ENCODE measurements around the gene MEOX2.

Gene MEOX2

GRCh38 chr7:15610503-15610902 lies 76.0 kb downstream of the MEOX2 start:
- no peak for DNase-seq (ENCODE audit: low read depth)

- DNase-seq (ENCODE audit: low read depth), result no peak
Measured at GRCh38 chr7:15609287-15609686, 77.2 kb downstream of the MEOX2 start.

GRCh38 chr7:15607529-15608210 lies 78.8 kb downstream of the MEOX2 start:
- DNase-seq (ENCODE audit: low read depth), result no peak

GRCh38 chr7:15606561-15606960 lies 79.9 kb downstream of the MEOX2 start:
- DNase-seq (ENCODE audit: low read depth), result no peak

- no peak for DNase-seq (ENCODE audit: low read depth)
Measured at GRCh38 chr7:15604166-15604565, 82.3 kb downstream of the MEOX2 start.

GRCh38 chr7:15603124-15603523 lies 83.4 kb downstream of the MEOX2 start:
- DNase-seq (ENCODE audit: low read depth), result no peak

- no peak for DNase-seq (ENCODE audit: low read depth)
Measured at GRCh38 chr7:15602236-15602635, 84.2 kb downstream of the MEOX2 start.

GRCh38 chr7:15601175-15601574 lies 85.3 kb downstream of the MEOX2 start:
- DNase-seq (ENCODE audit: low read depth), result no peak

- DNase-seq (ENCODE audit: low read depth), result no peak
Measured at GRCh38 chr7:15600298-15600697, 86.2 kb downstream of the MEOX2 start.

GRCh38 chr7:15594461-15594860 lies 92.0 kb downstream of the MEOX2 start:
- no peak for DNase-seq (ENCODE audit: low read depth)

- no peak for DNase-seq (ENCODE audit: low read depth)
Measured at GRCh38 chr7:15593382-15593781, 93.1 kb downstream of the MEOX2 start.

- no peak for DNase-seq (ENCODE audit: low read depth)
Measured at GRCh38 chr7:15586266-15586665, 100.2 kb downstream of the MEOX2 start.

- no peak for DNase-seq (ENCODE audit: low read depth)
Measured at GRCh38 chr7:15584575-15584974, 101.9 kb downstream of the MEOX2 start.

- DNase-seq (ENCODE audit: low read depth), result no peak
Measured at GRCh38 chr7:15582773-15583172, 103.7 kb downstream of the MEOX2 start.

GRCh38 chr7:15581352-15581951 lies 105.0 kb downstream of the MEOX2 start:
- DNase-seq (ENCODE audit: low read depth), result no peak

- DNase-seq (ENCODE audit: low read depth), result no peak
Measured at GRCh38 chr7:15580604-15581351, 105.7 kb downstream of the MEOX2 start.

- no peak for DNase-seq (ENCODE audit: low read depth)
Measured at GRCh38 chr7:15577600-15577999, 108.9 kb downstream of the MEOX2 start.

- no peak for DNase-seq (ENCODE audit: low read depth)
Measured at GRCh38 chr7:15571301-15571878, 115.1 kb downstream of the MEOX2 start.

GRCh38 chr7:15567652-15568051 lies 118.8 kb downstream of the MEOX2 start:
- no peak for DNase-seq (ENCODE audit: low read depth)

GRCh38 chr7:15567036-15567435 lies 119.4 kb downstream of the MEOX2 start:
- no peak for DNase-seq (ENCODE audit: low read depth)

- DNase-seq (ENCODE audit: low read depth), result no peak
Measured at GRCh38 chr7:15566476-15566875, 120.0 kb downstream of the MEOX2 start.

- no peak for DNase-seq (ENCODE audit: low read depth)
Measured at GRCh38 chr7:15561835-15562234, 124.6 kb downstream of the MEOX2 start, which contains the start of gene AGMO. Gene AGMO (minus strand): TSS chr7:15562015.

Measured in GM04504 (cell line).